Mammary epithelial cell (primary cell): ENCODE data around the gene AGAP1.

Source experiments
- EZH2 ChIP-seq: IDR thresholded peaks from 2 replicates; pipeline ENCODE4 v1.6.1; 2012; ENCODE audit warnings: low read length, inconsistent platforms, borderline replicate concordance
- TF ChIP-seq, protein P1 (sequence below), 2 donors: IDR thresholded peaks in 1 of 2; conservative IDR thresholded peaks in 1 of 2; 2 replicates each; pipeline ENCODE4 v1.5.1; 2011 to 2012; ENCODE audit warnings: inconsistent platforms in 2 of 2, low read length in 2 of 2, mild to moderate bottlenecking in 2 of 2, control low read depth in 1 of 2, low read depth in 1 of 2; ENCODE audit not compliant: insufficient read depth in 1 of 2; ENCODE audit errors: extremely low read depth in 1 of 2

DNA sequence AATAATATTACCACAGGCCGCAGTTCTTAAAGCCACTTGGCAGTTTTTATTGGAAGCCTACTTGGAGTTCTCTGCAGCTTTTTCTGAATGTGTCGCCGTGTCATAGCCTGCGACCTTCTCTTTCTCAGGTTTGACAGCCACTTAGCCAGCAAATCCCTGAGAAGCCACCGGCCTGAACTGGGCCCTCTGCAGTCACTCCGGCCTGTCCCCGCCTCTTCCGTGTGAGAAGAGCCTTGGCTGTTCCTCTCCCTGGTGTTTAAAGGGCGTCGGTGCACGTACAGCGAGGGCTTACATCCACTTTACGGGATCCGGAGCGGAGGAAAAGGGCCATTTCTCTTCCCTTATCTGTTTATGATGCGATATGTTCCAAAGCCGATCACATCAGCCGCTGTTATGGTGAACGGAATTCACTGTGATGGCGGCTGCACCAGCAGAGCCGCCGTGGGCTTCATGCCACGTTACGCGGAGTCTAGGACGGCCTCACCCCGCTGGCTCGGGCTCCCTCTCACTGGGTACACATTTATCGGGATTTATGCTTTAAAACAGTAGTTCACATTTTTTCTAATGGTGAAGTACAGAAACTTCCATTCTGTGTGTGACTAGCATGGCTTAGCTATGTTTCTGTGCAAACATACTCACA is 607.6 kb downstream of the AGAP1 start:
- TF ChIP-seq, protein P1, sequence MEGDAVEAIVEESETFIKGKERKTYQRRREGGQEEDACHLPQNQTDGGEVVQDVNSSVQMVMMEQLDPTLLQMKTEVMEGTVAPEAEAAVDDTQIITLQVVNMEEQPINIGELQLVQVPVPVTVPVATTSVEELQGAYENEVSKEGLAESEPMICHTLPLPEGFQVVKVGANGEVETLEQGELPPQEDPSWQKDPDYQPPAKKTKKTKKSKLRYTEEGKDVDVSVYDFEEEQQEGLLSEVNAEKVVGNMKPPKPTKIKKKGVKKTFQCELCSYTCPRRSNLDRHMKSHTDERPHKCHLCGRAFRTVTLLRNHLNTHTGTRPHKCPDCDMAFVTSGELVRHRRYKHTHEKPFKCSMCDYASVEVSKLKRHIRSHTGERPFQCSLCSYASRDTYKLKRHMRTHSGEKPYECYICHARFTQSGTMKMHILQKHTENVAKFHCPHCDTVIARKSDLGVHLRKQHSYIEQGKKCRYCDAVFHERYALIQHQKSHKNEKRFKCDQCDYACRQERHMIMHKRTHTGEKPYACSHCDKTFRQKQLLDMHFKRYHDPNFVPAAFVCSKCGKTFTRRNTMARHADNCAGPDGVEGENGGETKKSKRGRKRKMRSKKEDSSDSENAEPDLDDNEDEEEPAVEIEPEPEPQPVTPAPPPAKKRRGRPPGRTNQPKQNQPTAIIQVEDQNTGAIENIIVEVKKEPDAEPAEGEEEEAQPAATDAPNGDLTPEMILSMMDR (conservative IDR thresholded peaks at IDR 0.05 in 1 of 2, IDR thresholded peaks at IDR 0.05 in 1 of 2; ENCODE audit: extremely low read depth in 1 of 2, insufficient read depth in 1 of 2, low read depth in 1 of 2, low read length in 2 of 2) = no peak
- no peak for TF ChIP-seq EZH2
